GM10248 (cell line): ENCODE data around the gene RAMP1.

Experiments
- CTCF ChIA-PET: fragments of 300-600 bp; sonication (Branson Sonifier 250); formaldehyde crosslinking; extraction: SDS; loops from one replicate; lab custom pipeline; 2021; ENCODE audit warnings: antibody characterized with exemption; lab: Yijun Ruan, JAX
- POLR2A ChIA-PET: fragments of 350-650 bp; sonication (Branson Sonifier 250); formaldehyde crosslinking; extraction: SDS; loops from one replicate; lab custom pipeline; 2020; ENCODE audit warnings: antibody characterized with exemption; lab: Yijun Ruan, JAX
- DNase-seq: peaks from one replicate; pipeline ENCODE4 v3.0.0; 2012; ENCODE audit errors: extremely low spot score
- CTCF ChIP-seq: IDR thresholded peaks from 2 replicates; pipeline ENCODE4 v1.5.1; 2012; ENCODE audit warnings: mild to moderate bottlenecking, low read depth; ENCODE audit errors: extremely low read depth, missing control alignments, control extremely low read depth

Gene RAMP1

GRCh38 chr2:237877576-237878307 lies 18.3 kb downstream of the RAMP1 start:
- no peak for TF ChIP-seq CTCF
- POLR2A ChIA-PET, result no interaction called here
- CTCF ChIA-PET, result no interaction called here
- no peak for DNase-seq

- ChIA-PET POLR2A (no interaction called here), CTCF (no interaction called here)
- TF ChIP-seq CTCF, result no peak
- DNase-seq, result no peak
Measured at GRCh38 chr2:237878321-237879057, 19.1 kb downstream of the RAMP1 start.

GRCh38 chr2:237879058-237879430 lies 19.6 kb downstream of the RAMP1 start:
- no peak for DNase-seq
- TF ChIP-seq CTCF, result no peak
- ChIA-PET POLR2A (no interaction called here), CTCF (no interaction called here)

- ChIA-PET CTCF (no interaction called here), POLR2A (no interaction called here)
- TF ChIP-seq CTCF, result no peak
- DNase-seq, result no peak
Measured at GRCh38 chr2:237879991-237880560, 20.7 kb downstream of the RAMP1 start.

- CTCF ChIA-PET, result interaction anchor here (1.0 kb wide), 1 partner anchor 19 kb away, joined by 3 read pairs; no protein-coding TSS in a partner anchor
Measured at GRCh38 chr2:237882510-237883481, 23.4 kb downstream of the RAMP1 start.

More at GRCh38 chr2:237882510-237883481, 23.4 kb downstream of the RAMP1 start:
- no peak for TF ChIP-seq CTCF
- DNase-seq, result no peak
- POLR2A ChIA-PET, result no interaction called here
